Activated B cell treated with CpG ODN at 0.5 μM for 24 hours (primary cell): ENCODE measurements around the gene PRDM16. TPM values are rescaled to one million over a fixed set of nuclear protein-coding genes. Genes with fewer than 3 reads are reported as not detected.

Source experiments
- ATAC-seq: fragments of 200-7000 bp; cut with Tn5 transposase; one replicate; pipeline ENCODE4 v1.10.0; 2021; ENCODE audit warnings: low read depth, mild to moderate bottlenecking, moderate library complexity
- CTCF ChIA-PET: fragments of 350-600 bp; sonication (Branson Sonifier 250); formaldehyde crosslinking; loops from one replicate; lab custom pipeline; 2021; ENCODE audit warnings: antibody characterized with exemption; lab: Charles Lee
- POLR2A ChIA-PET: fragments of 350-600 bp; sonication (Branson Sonifier 250); formaldehyde crosslinking; loops from one replicate; lab custom pipeline; 2021; ENCODE audit warnings: antibody characterized with exemption; lab: Charles Lee
- DNase-seq: peaks from one replicate; pipeline ENCODE4 v3.0.0; 2022
- H3K27ac Mint-ChIP-seq: one replicate; pipeline ENCODE4 v1.8.0; 2020; ENCODE audit warnings: mixed read lengths
- H3K27me3 Mint-ChIP-seq: one replicate; pipeline ENCODE4 v1.8.0; 2021; ENCODE audit warnings: mixed read lengths
- H3K36me3 Mint-ChIP-seq: one replicate; pipeline ENCODE4 v1.8.0; 2021; ENCODE audit warnings: low read depth, mixed read lengths
- H3K4me1 Mint-ChIP-seq: one replicate; pipeline ENCODE4 v1.8.0; 2021; ENCODE audit warnings: mixed read lengths
- H3K4me3 Mint-ChIP-seq: one replicate; pipeline ENCODE4 v1.8.0; 2020; ENCODE audit warnings: mild to moderate bottlenecking, mixed read lengths
- H3K9me3 Mint-ChIP-seq: one replicate; pipeline ENCODE4 v1.8.0; 2020; ENCODE audit warnings: mixed read lengths
- CTCF ChIP-seq: fragments of 200-600 bp; IDR thresholded peaks from one replicate; pipeline ENCODE4 v1.8.0; 2022; ENCODE audit warnings: antibody characterized with exemption, mild to moderate bottlenecking
- intact Hi-C: fragments of 100-400 bp; cut with micrococcal nuclease; formaldehyde crosslinking; loops from one replicate; pipeline ENCODE4 v1.15.1; 2024
- total RNA-seq: library from RNA; stranded (reverse); gene quantifications from 2 replicates; pipeline ENCODE4 v1.2.3, GENCODE V29; 2022

The PRDM16 gene
- total RNA-seq, 1 donor from 2014 or later, result not detected

GRCh38 chr1:3327936-3328590 lies 259.1 kb downstream of the PRDM16 start:
- ATAC-seq (no peak), DNase-seq (no peak)
- peaks cover 12% of the 10 kb centered on the region for H3K27me3 Mint-ChIP-seq
- intact Hi-C loops, result no loop called here
- H3K4me1 Mint-ChIP-seq, result no peaks in the 10 kb centered on the region
- ChIA-PET CTCF (no interaction called here), POLR2A (no interaction called here)
- H3K9me3 Mint-ChIP-seq, result no peaks in the 10 kb centered on the region
- H3K36me3 Mint-ChIP-seq, result no peaks in the 10 kb centered on the region
- no peak for TF ChIP-seq CTCF
- H3K27ac Mint-ChIP-seq, result no peak overlapping the region
- H3K4me3 Mint-ChIP-seq, result no peak overlapping the region

- CTCF ChIA-PET, result no interaction called here
- Mint-ChIP-seq H3K4me3 (no peak overlapping the region), H3K27ac (no peak overlapping the region)
Measured at GRCh38 chr1:3329640-3330281, 260.8 kb downstream of the PRDM16 start.

GRCh38 chr1:3330771-3331245 lies 261.8 kb downstream of the PRDM16 start:
- DNase-seq (no peak), ATAC-seq (no peak)
- H3K36me3 Mint-ChIP-seq, result no peaks in the 10 kb centered on the region
- intact Hi-C loops, result no loop called here
- ChIA-PET POLR2A (no interaction called here), CTCF (no interaction called here)
- no peaks in the 10 kb centered on the region for H3K9me3 Mint-ChIP-seq
- H3K27me3 Mint-ChIP-seq, result peaks cover 5% of the 10 kb centered on the region
- no peaks in the 10 kb centered on the region for H3K4me1 Mint-ChIP-seq
- H3K4me3 Mint-ChIP-seq, result no peak overlapping the region
- H3K27ac Mint-ChIP-seq, result no peak overlapping the region
- TF ChIP-seq CTCF, result no peak

More at GRCh38 chr1:3329640-3330281, 260.8 kb downstream of the PRDM16 start:
- DNase-seq (no peak), ATAC-seq (no peak)
- intact Hi-C loops, result no loop called here
- H3K9me3 Mint-ChIP-seq, result no peaks in the 10 kb centered on the region
- peaks cover 7% of the 10 kb centered on the region for H3K27me3 Mint-ChIP-seq
- H3K36me3 Mint-ChIP-seq, result no peaks in the 10 kb centered on the region
- POLR2A ChIA-PET, result no interaction called here
- no peak for TF ChIP-seq CTCF
- no peaks in the 10 kb centered on the region for H3K4me1 Mint-ChIP-seq

- ChIA-PET CTCF (no interaction called here), POLR2A (no interaction called here)
- no peaks in the 10 kb centered on the region for H3K27me3 Mint-ChIP-seq
- H3K4me1 Mint-ChIP-seq, result no peaks in the 10 kb centered on the region
- H3K4me3 Mint-ChIP-seq, result no peak overlapping the region
- no peak for ATAC-seq
- TF ChIP-seq CTCF, result no peak
- no peak overlapping the region for H3K27ac Mint-ChIP-seq
- H3K9me3 Mint-ChIP-seq, result no peaks in the 10 kb centered on the region
- intact Hi-C loops, result no loop called here
- DNase-seq, result no peak
- no peaks in the 10 kb centered on the region for H3K36me3 Mint-ChIP-seq
Measured at GRCh38 chr1:3331564-3331963, 262.6 kb downstream of the PRDM16 start.

GRCh38 chr1:3332043-3332442 lies 263.0 kb downstream of the PRDM16 start:
- no peaks in the 10 kb centered on the region for H3K9me3 Mint-ChIP-seq
- H3K4me3 Mint-ChIP-seq, result no peak overlapping the region
- H3K4me1 Mint-ChIP-seq, result no peaks in the 10 kb centered on the region
- DNase-seq (no peak), ATAC-seq (no peak)
- intact Hi-C loops, result no loop called here
- H3K36me3 Mint-ChIP-seq, result no peaks in the 10 kb centered on the region
- CTCF ChIA-PET, result no interaction called here
- no peak overlapping the region for H3K27ac Mint-ChIP-seq
- no peak for TF ChIP-seq CTCF
- POLR2A ChIA-PET, result no interaction called here
- H3K27me3 Mint-ChIP-seq, result no peaks in the 10 kb centered on the region
